Nephron progenitor cell (in vitro differentiated cells): ENCODE results near the gene AXL.
"Not testable (repeated sequence)": the region's sequence is repeated elsewhere in the genome, so short reads cannot be mapped to it uniquely, and the experiment has no call there.

Experiments
- DNase-seq: peaks from one replicate; pipeline ENCODE4 v3.0.0; 2021
- H3K27ac Mint-ChIP-seq: 2 replicates; pipeline ENCODE4 v1.8.0; 2021; ENCODE audit warnings: mild to moderate bottlenecking, moderate library complexity, mixed read lengths
- H3K27me3 Mint-ChIP-seq: 2 replicates; pipeline ENCODE4 v1.8.0; 2021; ENCODE audit warnings: mild to moderate bottlenecking, low read depth, mixed read lengths; ENCODE audit not compliant: poor library complexity
- H3K36me3 Mint-ChIP-seq: 2 replicates; pipeline ENCODE4 v1.8.0; 2021; ENCODE audit warnings: low read depth, mixed read lengths
- H3K4me1 Mint-ChIP-seq: 2 replicates; pipeline ENCODE4 v1.8.0; 2021; ENCODE audit warnings: mixed read lengths
- H3K4me3 Mint-ChIP-seq: 2 replicates; pipeline ENCODE4 v1.8.0; 2021; ENCODE audit warnings: mild to moderate bottlenecking, moderate library complexity, mixed read lengths
- H3K9me3 Mint-ChIP-seq: 2 replicates; pipeline ENCODE4 v1.8.0; 2021; ENCODE audit warnings: mild to moderate bottlenecking, moderate library complexity, mixed read lengths
- CTCF ChIP-seq: fragments of 200-600 bp; sonication (generic); IDR thresholded peaks from 2 replicates; pipeline ENCODE4 v1.5.0; 2021; ENCODE audit warnings: antibody characterized with exemption

AXL gene

GRCh38 chr19:41218615-41219507, at the start of gene AXL:
Gene AXL (plus strand): TSS chr19:41219223. CDS start chr19:41219393, 170 bp downstream.
- H3K4me1 Mint-ChIP-seq = peaks cover 67% of the 10 kb centered on the region
- peak within 1 kb of the TSS; percentile 98 for H3K4me3 Mint-ChIP-seq
- H3K27me3 Mint-ChIP-seq = peaks cover 18% of the 10 kb centered on the region
- no peak for TF ChIP-seq CTCF
- peak; percentile 71 for DNase-seq
- H3K27ac Mint-ChIP-seq = peak within 1 kb of the TSS; percentile 96
- H3K9me3 Mint-ChIP-seq = no peaks in the 10 kb centered on the region
- H3K36me3 Mint-ChIP-seq = peaks cover 14% of the 10 kb centered on the region

- no peak overlapping the region for H3K4me3 Mint-ChIP-seq
- no peak for DNase-seq
- no peaks in the 10 kb centered on the region for H3K9me3 Mint-ChIP-seq
- no peak overlapping the region for H3K27ac Mint-ChIP-seq
- no peaks in the 10 kb centered on the region for H3K36me3 Mint-ChIP-seq
- TF ChIP-seq CTCF = no peak
- H3K27me3 Mint-ChIP-seq = no peaks in the 10 kb centered on the region
- H3K4me1 Mint-ChIP-seq = peaks cover 10% of the 10 kb centered on the region
These were observed 46.5 kb upstream of the AXL start for GRCh38 chr19:41172297-41173164.

- no peak overlapping the region for H3K4me3 Mint-ChIP-seq
- no peaks in the 10 kb centered on the region for H3K27me3 Mint-ChIP-seq
- peaks cover 10% of the 10 kb centered on the region for H3K4me1 Mint-ChIP-seq
- no peaks in the 10 kb centered on the region for H3K36me3 Mint-ChIP-seq
- TF ChIP-seq CTCF = no peak
- peaks cover 4% of the 10 kb centered on the region for H3K9me3 Mint-ChIP-seq
- no peak for DNase-seq
- H3K27ac Mint-ChIP-seq = no peak overlapping the region
These were observed 44.6 kb upstream of the AXL start for GRCh38 chr19:41174297-41174928.

GRCh38 chr19:41175801-41176777, 42.9 kb upstream of the AXL start:
- H3K4me3 Mint-ChIP-seq = peak overlapping the region; percentile 20
- peak; percentile 37 for DNase-seq

GRCh38 chr19:41180173-41180572, 38.9 kb upstream of the AXL start:
- not testable (repeated sequence) for H3K36me3 Mint-ChIP-seq, DNase-seq, H3K27me3 Mint-ChIP-seq, H3K4me3 Mint-ChIP-seq, H3K27ac Mint-ChIP-seq, H3K9me3 Mint-ChIP-seq, H3K4me1 Mint-ChIP-seq

More at GRCh38 chr19:41175801-41176777, 42.9 kb upstream of the AXL start:
- Mint-ChIP-seq H3K36me3 (no peaks in the 10 kb centered on the region), H3K27me3 (no peaks in the 10 kb centered on the region), H3K9me3 (peaks cover 5% of the 10 kb centered on the region), H3K27ac (peak overlapping the region; percentile 14), H3K4me1 (peaks cover 10% of the 10 kb centered on the region)
- TF ChIP-seq CTCF = no peak
